Thyroid gland (tissue), 4 donors: Measurements from ENCODE around the gene ITGA8.

Source experiments
- CTCF ChIP-seq, 6 experiments: fragments of 200-600 bp in 3 of 6; fragments of 450-650 bp in 3 of 6; sonication (generic) in 3 of 6; IDR thresholded peaks; one replicate each; pipeline ENCODE4 v1.5.1; 2016 to 2019; ENCODE audit warnings: antibody characterized with exemption in 6 of 6, mild to moderate bottlenecking in 2 of 6, inconsistent platforms in 1 of 6, moderate library complexity in 1 of 6
- POLR2A ChIP-seq, 2 donors: fragments of 450-650 bp; IDR thresholded peaks; one replicate each; pipeline ENCODE4 v1.6.1; 2017; ENCODE audit warnings: antibody characterized with exemption in 2 of 2, mild to moderate bottlenecking in 2 of 2, moderate library complexity in 1 of 2

GRCh38 chr10:15474671-15475070 is 245.1 kb downstream of the ITGA8 start:
- TF ChIP-seq CTCF (IDR thresholded peaks at IDR 0.05) (no peak), POLR2A (IDR thresholded peaks at IDR 0.05) (no peak)
